Endodermal cell (in vitro differentiated cells): ENCODE results near the gene CD300H. TPM values are rescaled to one million over a fixed set of nuclear protein-coding genes. Genes with fewer than 3 reads are reported as not detected.

Experiments
- DNase-seq: peaks from one replicate; pipeline ENCODE4 v3.0.0-alpha.2; 2017
- H3K27ac ChIP-seq: 2 replicates; pipeline ENCODE4 v1.5.1; 2013; ENCODE audit warnings: mild to moderate bottlenecking, low read depth, low read length, moderate library complexity
- H3K27me3 ChIP-seq: 2 replicates; pipeline ENCODE4 v1.6.1; 2013; ENCODE audit warnings: mild to moderate bottlenecking, low read length, moderate library complexity; ENCODE audit not compliant: insufficient read depth, control insufficient read depth, poor library complexity, severe bottlenecking
- H3K36me3 ChIP-seq: 2 replicates; pipeline ENCODE4 v1.7.0; 2013; ENCODE audit warnings: mild to moderate bottlenecking, low read length, moderate library complexity; ENCODE audit not compliant: control insufficient read depth, insufficient read depth
- H3K4me1 ChIP-seq: one replicate; pipeline ENCODE4 v1.7.0; 2013; ENCODE audit warnings: low read length; ENCODE audit not compliant: control insufficient read depth, insufficient read depth
- H3K4me3 ChIP-seq: 2 replicates; pipeline ENCODE4 v1.5.1; 2013; ENCODE audit warnings: mild to moderate bottlenecking, low read length, moderate library complexity
- H3K9ac ChIP-seq: 2 replicates; pipeline ENCODE4 v1.6.1; 2013; ENCODE audit warnings: mild to moderate bottlenecking, low read length, moderate library complexity; ENCODE audit not compliant: poor library complexity, severe bottlenecking; ENCODE audit errors: extremely low read depth
- H3K9me3 ChIP-seq: 2 replicates; pipeline ENCODE4 v1.6.1; 2013; ENCODE audit warnings: mild to moderate bottlenecking, low read length, moderate library complexity; ENCODE audit not compliant: control insufficient read depth
- H3K27ac Mint-ChIP-seq: 2 replicates; pipeline ENCODE4 v1.8.0; 2020; ENCODE audit warnings: mixed read lengths
- H3K27me3 Mint-ChIP-seq: 2 replicates; pipeline ENCODE4 v1.8.0; 2021; ENCODE audit warnings: mild to moderate bottlenecking, mixed read lengths; ENCODE audit not compliant: insufficient read depth
- H3K36me3 Mint-ChIP-seq: 2 replicates; pipeline ENCODE4 v1.8.0; 2020; ENCODE audit warnings: low read depth, mixed read lengths
- H3K4me1 Mint-ChIP-seq: 2 replicates; pipeline ENCODE4 v1.8.0; 2020; ENCODE audit warnings: mixed read lengths
- H3K4me3 Mint-ChIP-seq: 2 replicates; pipeline ENCODE4 v1.8.0; 2020; ENCODE audit warnings: mild to moderate bottlenecking, moderate library complexity, mixed read lengths
- H3K9me3 Mint-ChIP-seq: 2 replicates; pipeline ENCODE4 v1.8.0; 2020; ENCODE audit warnings: mild to moderate bottlenecking, mixed read lengths
- WGBS, 2 experiments: methylation state at CpG; one replicate each; pipeline versions ENCODE4 v1.1.5 to v1.1.7; 2013; ENCODE audit warnings: missing lambda C conversion rate in 2 of 2, mixed read lengths in 1 of 2; ENCODE audit not compliant: insufficient coverage in 1 of 2, insufficient read length in 1 of 2; 5-methylcytosine and 5-hydroxymethylcytosine counted together
- total RNA-seq, 2 donors: library from RNA; stranded (reverse); fragmentation: NEBNext Ultra II Directional in 1 of 2; extraction: Animal tissue kit (Norgen Biotek cat#: 25700) in 1 of 2; gene quantifications; 2 replicates in 1 of 2; 3 replicates in 1 of 2; pipeline ENCODE4 v1.2.1, GENCODE V29; 2021
- TF ChIP-seq, protein P1 (sequence below): fragments of 200-600 bp; sonication (generic); conservative IDR thresholded peaks from 2 replicates; pipeline ENCODE4 v1.5.0; 2021; ENCODE audit warnings: antibody characterized with exemption, mild to moderate bottlenecking

The CD300H gene
- total RNA-seq, 2 donors from 2014 or later: not detected

GRCh38 chr17:74532115-74532514, 35.2 kb downstream of the CD300H start:
- 67 to 72% methylated on average over 6 to 10 of the region's 10 CpGs for WGBS, 2 experiments
- DNase-seq: peak; percentile 79
- H3K4me3 Mint-ChIP-seq: no peak overlapping the region
- TF ChIP-seq, protein P1, sequence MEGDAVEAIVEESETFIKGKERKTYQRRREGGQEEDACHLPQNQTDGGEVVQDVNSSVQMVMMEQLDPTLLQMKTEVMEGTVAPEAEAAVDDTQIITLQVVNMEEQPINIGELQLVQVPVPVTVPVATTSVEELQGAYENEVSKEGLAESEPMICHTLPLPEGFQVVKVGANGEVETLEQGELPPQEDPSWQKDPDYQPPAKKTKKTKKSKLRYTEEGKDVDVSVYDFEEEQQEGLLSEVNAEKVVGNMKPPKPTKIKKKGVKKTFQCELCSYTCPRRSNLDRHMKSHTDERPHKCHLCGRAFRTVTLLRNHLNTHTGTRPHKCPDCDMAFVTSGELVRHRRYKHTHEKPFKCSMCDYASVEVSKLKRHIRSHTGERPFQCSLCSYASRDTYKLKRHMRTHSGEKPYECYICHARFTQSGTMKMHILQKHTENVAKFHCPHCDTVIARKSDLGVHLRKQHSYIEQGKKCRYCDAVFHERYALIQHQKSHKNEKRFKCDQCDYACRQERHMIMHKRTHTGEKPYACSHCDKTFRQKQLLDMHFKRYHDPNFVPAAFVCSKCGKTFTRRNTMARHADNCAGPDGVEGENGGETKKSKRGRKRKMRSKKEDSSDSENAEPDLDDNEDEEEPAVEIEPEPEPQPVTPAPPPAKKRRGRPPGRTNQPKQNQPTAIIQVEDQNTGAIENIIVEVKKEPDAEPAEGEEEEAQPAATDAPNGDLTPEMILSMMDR: no peak
- H3K27ac Mint-ChIP-seq: no peak overlapping the region
- Histone ChIP-seq H3K9ac (no peak overlapping the region), H3K4me3 (no peak overlapping the region), H3K27me3 (peaks cover under 1% of the 10 kb centered on the region), H3K4me1 (no peaks in the 10 kb centered on the region), H3K27ac (no peak overlapping the region), H3K36me3 (no peaks in the 10 kb centered on the region), H3K9me3 (no peaks in the 10 kb centered on the region)
- H3K36me3 Mint-ChIP-seq: no peaks in the 10 kb centered on the region
- H3K27me3 Mint-ChIP-seq: peaks cover 24% of the 10 kb centered on the region
- H3K9me3 Mint-ChIP-seq: peaks cover 4% of the 10 kb centered on the region
- no peaks in the 10 kb centered on the region for H3K4me1 Mint-ChIP-seq

DNA sequence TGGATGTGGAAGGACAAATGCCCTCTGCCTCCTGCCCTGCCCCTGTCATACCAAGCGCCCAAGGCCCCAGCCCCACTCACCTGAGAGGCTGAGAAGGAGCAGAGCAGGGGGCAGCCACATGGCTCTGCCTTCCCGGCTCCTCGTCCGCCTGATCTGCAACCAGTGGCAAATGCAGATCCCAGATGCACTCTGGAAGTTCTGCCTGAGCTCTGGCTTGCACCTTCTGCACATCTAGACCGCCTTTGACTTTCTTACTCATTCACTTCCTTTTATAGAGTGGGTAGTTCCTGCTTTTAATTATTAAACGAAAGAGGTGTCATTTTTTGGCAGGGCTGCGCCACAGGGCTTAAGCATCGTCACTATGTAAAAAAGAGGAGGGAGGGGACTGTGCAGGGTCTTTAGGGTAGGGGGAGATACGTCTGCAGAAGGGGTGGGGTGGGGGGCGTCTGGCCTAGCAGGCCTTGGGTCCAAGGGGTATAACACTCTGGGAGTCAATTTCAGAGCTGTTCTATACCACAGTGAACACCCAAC, 36.0 kb downstream of the CD300H start, which contains the start of gene CD300LB:
Gene CD300LB (minus strand): TSS at position 245 of the 531 bp plus-strand sequence. CDS start 125 bp downstream, at position 120.
- no peaks in the 10 kb centered on the region for H3K4me1 ChIP-seq
- H3K27me3 ChIP-seq: no peaks in the 10 kb centered on the region
- H3K27me3 Mint-ChIP-seq: peaks cover 19% of the 10 kb centered on the region
- H3K4me3 Mint-ChIP-seq: no peak within 1 kb of the TSS
- H3K4me1 Mint-ChIP-seq: no peaks in the 10 kb centered on the region
- H3K9ac ChIP-seq: no peak within 1 kb of the TSS
- peak; percentile 41 for DNase-seq
- H3K27ac ChIP-seq: no peak within 1 kb of the TSS
- H3K9me3 ChIP-seq: no peaks in the 10 kb centered on the region
- no peaks in the 10 kb centered on the region for H3K36me3 Mint-ChIP-seq
- TF ChIP-seq, protein P1: no peak
- peaks cover 4% of the 10 kb centered on the region for H3K9me3 Mint-ChIP-seq
- H3K4me3 ChIP-seq: no peak within 1 kb of the TSS
- H3K36me3 ChIP-seq: no peaks in the 10 kb centered on the region
- H3K27ac Mint-ChIP-seq: no peak within 1 kb of the TSS
- 83 to 89% methylated on average over 1 to 10 of the region's 10 CpGs for WGBS, 2 experiments

- Histone ChIP-seq H3K4me1 (no peaks in the 10 kb centered on the region), H3K27me3 (no peaks in the 10 kb centered on the region), H3K27ac (no peak overlapping the region), H3K9ac (no peak overlapping the region), H3K9me3 (no peaks in the 10 kb centered on the region), H3K36me3 (no peaks in the 10 kb centered on the region), H3K4me3 (no peak overlapping the region)
- no peaks in the 10 kb centered on the region for H3K4me1 Mint-ChIP-seq
- H3K36me3 Mint-ChIP-seq: no peaks in the 10 kb centered on the region
- TF ChIP-seq, protein P1: no peak
- H3K27ac Mint-ChIP-seq: no peak overlapping the region
- H3K4me3 Mint-ChIP-seq: no peak overlapping the region
- H3K27me3 Mint-ChIP-seq: peaks cover 22% of the 10 kb centered on the region
- H3K9me3 Mint-ChIP-seq: peaks cover 4% of the 10 kb centered on the region
- 89 to 93% methylated on average over 3 to 5 of the region's 5 CpGs for WGBS, 2 experiments
- no peak for DNase-seq
Observed at GRCh38 chr17:74530831-74531150, 36.5 kb downstream of the CD300H start.
